OCI-LY7 (cell line): ENCODE results near the gene SCN4A. TPM values are rescaled to one million over a fixed set of nuclear protein-coding genes. Genes with fewer than 3 reads are reported as not detected.

Experiments used
- BruUV-seq: library from RNA; stranded (reverse); fragments of 400-500 nt; replicated peaks from 2 replicates; lab custom pipeline; 2021; lab: Mats Ljungman, UMichigan
- CTCF ChIA-PET: fragments of 300-600 bp; sonication (Branson Sonifier 250); formaldehyde crosslinking; loops from one replicate; lab custom pipeline; 2022; ENCODE audit warnings: antibody characterized with exemption; ENCODE audit not compliant: unreplicated experiment; lab: Charles Lee
- POLR2A ChIA-PET: fragments of 300-600 bp; sonication (Branson Sonifier 250); formaldehyde crosslinking; loops from one replicate; lab custom pipeline; 2022; ENCODE audit warnings: antibody characterized with exemption; lab: Charles Lee
- DNase-seq: peaks from one replicate; pipeline ENCODE4 v3.0.0-alpha.2; 2015; ENCODE audit warnings: low spot score
- H2AFZ ChIP-seq: fragments of 200-600 bp; sonication (generic), shearing (Covaris generic); 2 replicates; pipeline ENCODE4 v1.6.1; 2014; ENCODE audit warnings: mild to moderate bottlenecking, antibody characterized with exemption, low read length, moderate library complexity
- H3K27ac ChIP-seq: fragments of 200-600 bp; sonication (generic); 2 replicates; pipeline ENCODE4 v1.5.1; 2014; ENCODE audit warnings: mixed run types, low read depth, mild to moderate bottlenecking, moderate library complexity, low read length, inconsistent platforms; ENCODE audit not compliant: poor library complexity, severe bottlenecking
- H3K36me3 ChIP-seq: fragments of 200-600 bp; sonication (generic); 2 replicates; pipeline ENCODE4 v1.6.1; 2014; ENCODE audit warnings: mild to moderate bottlenecking, antibody characterized with exemption, low read length, moderate library complexity, mixed read lengths; ENCODE audit not compliant: insufficient read depth
- H3K4me1 ChIP-seq: fragments of 200-600 bp; sonication (generic); 2 replicates; pipeline ENCODE4 v1.5.1; 2014; ENCODE audit warnings: mild to moderate bottlenecking, low read length; ENCODE audit not compliant: insufficient read depth, poor library complexity, severe bottlenecking
- H3K4me2 ChIP-seq: fragments of 200-600 bp; sonication (generic); 2 replicates; pipeline ENCODE4 v1.6.1; 2014; ENCODE audit warnings: mild to moderate bottlenecking, low read length
- H3K4me3 ChIP-seq: fragments of 200-600 bp; sonication (generic); 2 replicates; pipeline ENCODE4 v1.5.1; 2014; ENCODE audit warnings: mild to moderate bottlenecking, low read depth, low read length; ENCODE audit not compliant: poor library complexity, severe bottlenecking
- H3K79me2 ChIP-seq: fragments of 200-600 bp; sonication (generic); 2 replicates; pipeline ENCODE4 v1.6.1; 2016; ENCODE audit warnings: low read depth, mild to moderate bottlenecking, low read length, moderate library complexity, mixed read lengths; ENCODE audit not compliant: insufficient read depth
- H3K9me2 ChIP-seq: fragments of 200-600 bp; sonication (generic); 2 replicates; pipeline ENCODE4 v1.6.1; 2016; ENCODE audit warnings: mild to moderate bottlenecking, low read length, mixed read lengths; ENCODE audit not compliant: insufficient read depth
- H3K9me3 ChIP-seq: fragments of 200-600 bp; sonication (generic); 2 replicates; pipeline ENCODE4 v1.6.1; 2014; ENCODE audit warnings: mild to moderate bottlenecking, mixed run types, low read length, mixed read lengths
- H4K20me1 ChIP-seq: fragments of 200-600 bp; sonication (generic); 2 replicates; pipeline ENCODE4 v1.6.1; 2014; ENCODE audit warnings: mild to moderate bottlenecking, antibody characterized with exemption, low read length, moderate library complexity, mixed read lengths; ENCODE audit not compliant: insufficient read depth
- CTCF ChIP-seq: fragments of 200-600 bp; sonication (generic); conservative IDR thresholded peaks from 2 replicates; pipeline ENCODE4 v1.5.1; 2014; ENCODE audit warnings: mild to moderate bottlenecking, antibody characterized with exemption, low read length, moderate library complexity, mixed read lengths
- EZH2phosphoT487 ChIP-seq: fragments of 200-600 bp; sonication (generic); IDR thresholded peaks from 2 replicates; pipeline ENCODE4 v1.6.1; 2018; ENCODE audit warnings: low read depth, borderline replicate concordance, mild to moderate bottlenecking, mixed run types, antibody characterized with exemption, low read length, moderate library complexity, mixed read lengths
- intact Hi-C: fragments of 100-400 bp; cut with micrococcal nuclease; formaldehyde crosslinking; loops from one replicate; pipeline ENCODE4 v1.10.0; 2022; ENCODE audit not compliant: unreplicated experiment
- total RNA-seq, 2 experiments: library from RNA; depleted of rRNA in 1 of 2; stranded (reverse); fragments of >200 nt in 1 of 2; shearing (Covaris generic) in 1 of 2; gene quantifications; 2 replicates each; pipeline ENCODE4 v1.2.3, GENCODE V29; 2014 to 2022

Gene SCN4A
- total RNA-seq, 2 experiments from 2014 or later: 6.4 to 9.0 TPM

- ChIA-PET CTCF (no interaction called here), POLR2A (no interaction called here)
- Histone ChIP-seq H3K4me1 (peaks cover 18% of the 10 kb centered on the region), H3K36me3 (peaks cover 3% of the 10 kb centered on the region; the same call in 1 of the 2 replicates), H3K4me2 (no peak overlapping the region), H2AFZ (no peak overlapping the region), H3K9me2 (no peaks in the 10 kb centered on the region), H3K4me3 (no peak overlapping the region), H3K79me2 (no peaks in the 10 kb centered on the region), H4K20me1 (no peaks in the 10 kb centered on the region), H3K27ac (no peak overlapping the region), H3K9me3 (no peaks in the 10 kb centered on the region)
- no peak for DNase-seq
- no TSS peak for BruUV-seq
- TF ChIP-seq CTCF (no peak), EZH2phosphoT487 (no peak)
- intact Hi-C loops: no loop called here
Observed at GRCh38 chr17:63996430-63997182, 23.9 kb upstream of the SCN4A start.

GRCh38 chr17:63995626-63996025 is 22.9 kb upstream of the SCN4A start:
- DNase-seq: no peak
- peaks cover 22% of the 10 kb centered on the region for H3K4me1 ChIP-seq
- no peaks in the 10 kb centered on the region for H3K9me2 ChIP-seq
- no peak overlapping the region for H2AFZ ChIP-seq
- ChIA-PET POLR2A (no interaction called here), CTCF (no interaction called here)
- BruUV-seq: no TSS peak
- no peaks in the 10 kb centered on the region for H3K36me3 ChIP-seq
- no peak overlapping the region for H3K4me2 ChIP-seq
- no peaks in the 10 kb centered on the region for H3K9me3 ChIP-seq
- no peaks in the 10 kb centered on the region for H3K79me2 ChIP-seq
- no peak for TF ChIP-seq EZH2phosphoT487
- no peak for TF ChIP-seq CTCF
- intact Hi-C loops: no loop called here
- H3K4me3 ChIP-seq: no peak overlapping the region
- H4K20me1 ChIP-seq: no peaks in the 10 kb centered on the region
- no peak overlapping the region for H3K27ac ChIP-seq

- TF ChIP-seq EZH2phosphoT487: no peak
- TF ChIP-seq CTCF: no peak
- intact Hi-C loops: loop anchor here (5.0 kb wide), 1 partner anchor 101 kb away; no protein-coding TSS in a partner anchor
- ChIA-PET CTCF (no interaction called here), POLR2A (no interaction called here)
- DNase-seq: no peak
- Histone ChIP-seq H3K4me3 (no peak overlapping the region), H3K4me2 (no peak overlapping the region), H3K27ac (no peak overlapping the region), H3K4me1 (peaks cover 19% of the 10 kb centered on the region), H3K36me3 (no peaks in the 10 kb centered on the region), H3K79me2 (no peaks in the 10 kb centered on the region), H4K20me1 (no peaks in the 10 kb centered on the region), H3K9me2 (no peaks in the 10 kb centered on the region), H2AFZ (no peak overlapping the region), H3K9me3 (no peaks in the 10 kb centered on the region)
- no TSS peak for BruUV-seq
Observed at GRCh38 chr17:63993368-63993985, 20.8 kb upstream of the SCN4A start.
